Keratinocyte (primary cell): Measurements from ENCODE around the gene ZBED4.

Experiments used
- EZH2 ChIP-seq: IDR thresholded peaks from one replicate; pipeline ENCODE4 v1.6.1; 2012; ENCODE audit warnings: inconsistent platforms, mild to moderate bottlenecking, low read length, moderate library complexity
- TF ChIP-seq, protein P1 (sequence below), 3 experiments: IDR thresholded peaks in 1 of 3; conservative IDR thresholded peaks in 1 of 3; optimal IDR thresholded peaks in 1 of 3; 2 replicates in 2 of 3; 3 replicates in 1 of 3; pipeline versions ENCODE3 to v1.5.1; 2011; ENCODE audit warnings: low read length in 3 of 3, mild to moderate bottlenecking in 3 of 3, moderate library complexity in 2 of 3, control low read depth in 1 of 3, inconsistent platforms in 1 of 3; ENCODE audit not compliant: insufficient read depth in 2 of 3; ENCODE audit errors: extremely low read depth in 1 of 3

DNA sequence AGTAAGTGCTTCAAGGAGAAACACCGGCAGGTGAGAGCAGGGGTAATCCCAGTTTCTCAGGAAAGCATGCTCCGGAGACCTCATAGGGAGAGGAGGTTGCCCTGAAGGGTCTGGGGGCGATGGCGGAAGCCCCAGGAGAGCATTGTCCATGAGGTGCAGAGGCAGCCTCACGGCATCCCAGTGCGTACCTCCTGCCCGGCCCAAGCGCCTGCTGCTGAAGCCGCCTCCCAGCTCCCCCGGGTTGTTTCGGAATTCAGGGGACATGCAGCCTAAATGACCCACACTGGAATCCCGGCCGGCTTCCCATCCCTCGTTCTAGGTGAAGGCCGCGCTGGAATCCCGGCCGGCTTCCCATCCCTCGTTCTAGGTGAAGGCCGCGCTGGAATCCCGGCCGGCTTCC is 2.7 kb downstream of the ZBED4 start:
- TF ChIP-seq, protein P1, sequence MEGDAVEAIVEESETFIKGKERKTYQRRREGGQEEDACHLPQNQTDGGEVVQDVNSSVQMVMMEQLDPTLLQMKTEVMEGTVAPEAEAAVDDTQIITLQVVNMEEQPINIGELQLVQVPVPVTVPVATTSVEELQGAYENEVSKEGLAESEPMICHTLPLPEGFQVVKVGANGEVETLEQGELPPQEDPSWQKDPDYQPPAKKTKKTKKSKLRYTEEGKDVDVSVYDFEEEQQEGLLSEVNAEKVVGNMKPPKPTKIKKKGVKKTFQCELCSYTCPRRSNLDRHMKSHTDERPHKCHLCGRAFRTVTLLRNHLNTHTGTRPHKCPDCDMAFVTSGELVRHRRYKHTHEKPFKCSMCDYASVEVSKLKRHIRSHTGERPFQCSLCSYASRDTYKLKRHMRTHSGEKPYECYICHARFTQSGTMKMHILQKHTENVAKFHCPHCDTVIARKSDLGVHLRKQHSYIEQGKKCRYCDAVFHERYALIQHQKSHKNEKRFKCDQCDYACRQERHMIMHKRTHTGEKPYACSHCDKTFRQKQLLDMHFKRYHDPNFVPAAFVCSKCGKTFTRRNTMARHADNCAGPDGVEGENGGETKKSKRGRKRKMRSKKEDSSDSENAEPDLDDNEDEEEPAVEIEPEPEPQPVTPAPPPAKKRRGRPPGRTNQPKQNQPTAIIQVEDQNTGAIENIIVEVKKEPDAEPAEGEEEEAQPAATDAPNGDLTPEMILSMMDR (optimal IDR thresholded peaks at IDR 0.05 in 1 of 3, IDR thresholded peaks at IDR 0.05 in 1 of 3, conservative IDR thresholded peaks at IDR 0.05 in 1 of 3; ENCODE audit: extremely low read depth in 1 of 3, insufficient read depth in 2 of 3, low read length in 3 of 3): no peak
- TF ChIP-seq EZH2: no peak
